ENCODE data around the gene PCSK5.

DNA sequence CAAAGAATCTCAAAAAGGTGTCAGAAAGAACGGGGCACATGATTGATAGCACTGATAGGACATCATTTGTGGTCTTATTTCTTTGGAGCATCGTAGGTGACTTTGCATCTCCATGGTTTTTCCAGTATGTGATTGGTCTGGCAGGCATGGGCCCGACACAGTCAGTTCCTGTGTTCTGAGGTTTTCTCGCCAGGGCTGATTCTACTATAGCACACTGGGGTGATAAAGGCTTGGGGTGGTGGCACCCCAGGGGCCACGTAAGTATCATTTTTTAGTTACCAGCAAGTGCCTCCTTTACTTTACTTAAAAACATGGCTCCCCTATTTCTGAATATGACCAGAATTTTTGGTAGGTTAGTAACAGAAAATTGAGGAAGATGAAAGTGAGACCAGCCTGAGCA lies 301.0 kb downstream of the PCSK5 start:
- TF ChIP-seq, protein P1, sequence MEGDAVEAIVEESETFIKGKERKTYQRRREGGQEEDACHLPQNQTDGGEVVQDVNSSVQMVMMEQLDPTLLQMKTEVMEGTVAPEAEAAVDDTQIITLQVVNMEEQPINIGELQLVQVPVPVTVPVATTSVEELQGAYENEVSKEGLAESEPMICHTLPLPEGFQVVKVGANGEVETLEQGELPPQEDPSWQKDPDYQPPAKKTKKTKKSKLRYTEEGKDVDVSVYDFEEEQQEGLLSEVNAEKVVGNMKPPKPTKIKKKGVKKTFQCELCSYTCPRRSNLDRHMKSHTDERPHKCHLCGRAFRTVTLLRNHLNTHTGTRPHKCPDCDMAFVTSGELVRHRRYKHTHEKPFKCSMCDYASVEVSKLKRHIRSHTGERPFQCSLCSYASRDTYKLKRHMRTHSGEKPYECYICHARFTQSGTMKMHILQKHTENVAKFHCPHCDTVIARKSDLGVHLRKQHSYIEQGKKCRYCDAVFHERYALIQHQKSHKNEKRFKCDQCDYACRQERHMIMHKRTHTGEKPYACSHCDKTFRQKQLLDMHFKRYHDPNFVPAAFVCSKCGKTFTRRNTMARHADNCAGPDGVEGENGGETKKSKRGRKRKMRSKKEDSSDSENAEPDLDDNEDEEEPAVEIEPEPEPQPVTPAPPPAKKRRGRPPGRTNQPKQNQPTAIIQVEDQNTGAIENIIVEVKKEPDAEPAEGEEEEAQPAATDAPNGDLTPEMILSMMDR (optimal IDR thresholded peaks at IDR 0.05 in 1 of 3, IDR thresholded peaks at IDR 0.05 in 1 of 3, conservative IDR thresholded peaks at IDR 0.05 in 1 of 3; ENCODE audit: extremely low read depth in 1 of 3, insufficient read depth in 2 of 3, low read length in 3 of 3): no peak
- TF ChIP-seq EZH2 (IDR thresholded peaks at IDR 0.05; ENCODE audit: low read length): no peak
